ENCODE measurements around the gene PDLIM7.
"Not testable (repeated sequence)": the region's sequence is repeated elsewhere in the genome, so short reads cannot be mapped to it uniquely, and the experiment has no call there.

The PDLIM7 gene

GRCh38 chr5:177497292-177498012, at the start of gene PDLIM7:
TSS of gene PDLIM7 (minus strand) at chr5:177497604. CDS start at chr5:177496512, 1,092 bp downstream.
- peak; percentile 88 to 93 for DNase-seq

GRCh38 chr5:177546258-177546741, 48.9 kb upstream of the PDLIM7 start:
- DNase-seq: no peak

GRCh38 chr5:177545487-177546257, 48.3 kb upstream of the PDLIM7 start:
- DNase-seq: no peak

GRCh38 chr5:177542816-177543465, 45.5 kb upstream of the PDLIM7 start:
- DNase-seq: no peak

- DNase-seq: no peak
Measured at GRCh38 chr5:177540438-177540837, 43.0 kb upstream of the PDLIM7 start.

- no peak for DNase-seq
Measured at GRCh38 chr5:177539411-177539810, 42.0 kb upstream of the PDLIM7 start.

- DNase-seq: no peak
Measured at GRCh38 chr5:177538876-177539275, 41.5 kb upstream of the PDLIM7 start.

- no peak for DNase-seq
Measured at GRCh38 chr5:177537389-177538361, 40.3 kb upstream of the PDLIM7 start.

- DNase-seq: no peak
Measured at GRCh38 chr5:177536386-177536785, 39.0 kb upstream of the PDLIM7 start.

- DNase-seq: no peak
Measured at GRCh38 chr5:177535125-177535524, 37.7 kb upstream of the PDLIM7 start.

- DNase-seq: not testable (repeated sequence)
Measured at GRCh38 chr5:177534433-177534832, 37.0 kb upstream of the PDLIM7 start.

- DNase-seq: no peak
Measured at GRCh38 chr5:177531209-177531940, 34.0 kb upstream of the PDLIM7 start.

GRCh38 chr5:177530638-177531037, 33.2 kb upstream of the PDLIM7 start:
- no peak for DNase-seq

GRCh38 chr5:177529247-177530203, 32.1 kb upstream of the PDLIM7 start:
- no peak for DNase-seq

- DNase-seq: no peak
Measured at GRCh38 chr5:177528631-177529030, 31.2 kb upstream of the PDLIM7 start.

- DNase-seq: no peak
Measured at GRCh38 chr5:177527595-177527994, 30.2 kb upstream of the PDLIM7 start.

- no peak for DNase-seq
Measured at GRCh38 chr5:177526791-177527190, 29.4 kb upstream of the PDLIM7 start.

GRCh38 chr5:177526191-177526590, 28.8 kb upstream of the PDLIM7 start:
- DNase-seq: no peak

GRCh38 chr5:177524941-177525655, 27.7 kb upstream of the PDLIM7 start:
- no peak for DNase-seq

- no peak for DNase-seq
Measured at GRCh38 chr5:177524539-177524900, 27.1 kb upstream of the PDLIM7 start.

All from NCI-H2081 (cell line).